Measurements from ENCODE around the gene HTRA2. TPM values are rescaled to one million over a fixed set of nuclear protein-coding genes. Genes with fewer than 3 reads are reported as not detected.
A peak's percentile ranks its signal among the peaks of the same experiment; 100 is the strongest.

The HTRA2 gene
- 24.3 TPM for polyA plus RNA-seq (2013, experiment 1 of 2)
- 25.7 TPM for polyA plus RNA-seq (2013, experiment 2 of 2)

GRCh38 chr2:74529357-74530238 is at the start of gene HTRA2, which contains the start of gene AUP1:
Gene HTRA2 (plus strand): TSS chr2:74529933. CDS start chr2:74530007, 74 bp downstream.
Gene AUP1 (minus strand): TSS chr2:74529706. CDS start chr2:74529629, 77 bp downstream.
- peak within 1 kb of the TSS; percentile 90 for H3K23ac ChIP-seq (ENCODE audit: low read depth, low read length, poor library complexity)
- no peak within 1 kb of the TSS for H2BK120ac ChIP-seq (ENCODE audit: low read depth, low read length)
- peak within 1 kb of the TSS; percentile 40 for H2BK15ac ChIP-seq (ENCODE audit: low read length)
- peak; percentile 97 for DNase-seq (ENCODE audit: low spot score)
- no CpG with 5 or more reads among the region's 87 CpGs for WGBS, 2 donors (ENCODE audit: extremely low coverage in 2 of 2, insufficient read length in 2 of 2, insufficient replicate concordance in 1 of 2)
- H2AK5ac ChIP-seq (ENCODE audit: low read depth, low read length): peak within 1 kb of the TSS; percentile 59
- H3K79me1 ChIP-seq (ENCODE audit: low read depth, low read length): peaks cover 5% of the 10 kb centered on the region
- H3K4me1 ChIP-seq (ENCODE audit: control insufficient read depth in 2 of 2, insufficient read depth in 1 of 2, low read depth in 1 of 2, low read length in 2 of 2): peaks cover 11 to 17% of the 10 kb centered on the region in 2 donors
- H2BK12ac ChIP-seq (ENCODE audit: low read length): peak within 1 kb of the TSS; percentile 11
- peaks cover 0 to 2% of the 10 kb centered on the region in 2 donors for H3K9me3 ChIP-seq (replicated peaks in 1 of 2; ENCODE audit: control insufficient read depth in 2 of 2, insufficient read depth in 1 of 2, low read depth in 1 of 2, low read length in 2 of 2)
- peak within 1 kb of the TSS; percentile 72 to 95 for H3K4me3 ChIP-seq (ENCODE audit: low read length in 2 of 2)
- H2AFZ ChIP-seq (ENCODE audit: low read length): peak within 1 kb of the TSS; percentile 97
- H3K27ac ChIP-seq (replicated peaks; ENCODE audit: low read length): no peak within 1 kb of the TSS
- H3K36me3 ChIP-seq (replicated peaks in 1 of 2; ENCODE audit: control insufficient read depth in 2 of 2, insufficient read depth in 2 of 2, low read length in 2 of 2): peaks cover 40 to 69% of the 10 kb centered on the region in 2 donors
- H2BK5ac ChIP-seq (ENCODE audit: low read length): peak within 1 kb of the TSS; percentile 89
- no peak within 1 kb of the TSS for H4K91ac ChIP-seq (ENCODE audit: low read depth, low read length, poor library complexity)
- no peak within 1 kb of the TSS for H3K4ac ChIP-seq (ENCODE audit: low read length)
- peak within 1 kb of the TSS; percentile 95 for H3K9ac ChIP-seq (ENCODE audit: low read depth, low read length, poor library complexity)
- no peaks in the 10 kb centered on the region for H3K27me3 ChIP-seq (ENCODE audit: control insufficient read depth in 3 of 3, insufficient read depth in 3 of 3, low read depth in 1 of 3, low read length in 3 of 3)
- no peak within 1 kb of the TSS for H4K8ac ChIP-seq (ENCODE audit: low read depth, low read length)
- peak within 1 kb of the TSS; percentile 73 for H3K14ac ChIP-seq (ENCODE audit: low read length)
- peak within 1 kb of the TSS; percentile 95 for H3K18ac ChIP-seq (ENCODE audit: low read length)
- peak within 1 kb of the TSS; percentile 81 for H3K4me2 ChIP-seq (ENCODE audit: insufficient read depth, low read length, poor library complexity, severe bottlenecking)

- no peak overlapping the region for H3K27ac ChIP-seq (replicated peaks; ENCODE audit: low read length)
- no peak overlapping the region for H2BK15ac ChIP-seq (ENCODE audit: low read length)
- no peak overlapping the region for H2BK12ac ChIP-seq (ENCODE audit: low read length)
- peaks cover 9 to 14% of the 10 kb centered on the region in 2 donors for H3K4me1 ChIP-seq (ENCODE audit: control insufficient read depth in 2 of 2, insufficient read depth in 1 of 2, low read depth in 1 of 2, low read length in 2 of 2)
- no peaks in the 10 kb centered on the region for H3K27me3 ChIP-seq (ENCODE audit: control insufficient read depth in 3 of 3, insufficient read depth in 3 of 3, low read depth in 1 of 3, low read length in 3 of 3)
- no peak overlapping the region for H2BK120ac ChIP-seq (ENCODE audit: low read depth, low read length)
- peaks cover 12% of the 10 kb centered on the region for H3K79me1 ChIP-seq (ENCODE audit: low read depth, low read length)
- no CpG with 5 or more reads among the region's 3 CpGs for WGBS, 2 donors (ENCODE audit: extremely low coverage in 2 of 2, insufficient read length in 2 of 2, insufficient replicate concordance in 1 of 2)
- no peak overlapping the region for H3K14ac ChIP-seq (ENCODE audit: low read length)
- H3K9ac ChIP-seq (ENCODE audit: low read depth, low read length, poor library complexity): peak overlapping the region; percentile 99
- H3K18ac ChIP-seq (ENCODE audit: low read length): no peak overlapping the region
- H3K4me2 ChIP-seq (ENCODE audit: insufficient read depth, low read length, poor library complexity, severe bottlenecking): peak overlapping the region; percentile 98
- no peaks in the 10 kb centered on the region for H3K9me3 ChIP-seq (replicated peaks in 1 of 2; ENCODE audit: control insufficient read depth in 2 of 2, insufficient read depth in 1 of 2, low read depth in 1 of 2, low read length in 2 of 2)
- no peak overlapping the region for H4K8ac ChIP-seq (ENCODE audit: low read depth, low read length)
- no peak for DNase-seq (ENCODE audit: low spot score)
- H3K36me3 ChIP-seq (replicated peaks in 1 of 2; ENCODE audit: control insufficient read depth in 2 of 2, insufficient read depth in 2 of 2, low read length in 2 of 2): peaks cover 14 to 42% of the 10 kb centered on the region in 2 donors
- H2AK5ac ChIP-seq (ENCODE audit: low read depth, low read length): peak overlapping the region; percentile 91
- peak overlapping the region; percentile 81 to 85 for H3K4me3 ChIP-seq (ENCODE audit: low read length in 2 of 2)
- H4K91ac ChIP-seq (ENCODE audit: low read depth, low read length, poor library complexity): no peak overlapping the region
- no peak overlapping the region for H2BK5ac ChIP-seq (ENCODE audit: low read length)
- H2AFZ ChIP-seq (ENCODE audit: low read length): no peak overlapping the region
- H3K4ac ChIP-seq (ENCODE audit: low read length): no peak overlapping the region
- H3K23ac ChIP-seq (ENCODE audit: low read depth, low read length, poor library complexity): peak overlapping the region; percentile 98
Observed at GRCh38 chr2:74481431-74481830, 48.3 kb upstream of the HTRA2 start.

- no peak for DNase-seq (ENCODE audit: low spot score)
- peak overlapping the region; percentile 93 for H2AFZ ChIP-seq (ENCODE audit: low read length)
- peak overlapping the region; percentile 99 for H3K18ac ChIP-seq (ENCODE audit: low read length)
- peak overlapping the region; percentile 98 for H3K23ac ChIP-seq (ENCODE audit: low read depth, low read length, poor library complexity)
- H4K91ac ChIP-seq (ENCODE audit: low read depth, low read length, poor library complexity): no peak overlapping the region
- H3K14ac ChIP-seq (ENCODE audit: low read length): peak overlapping the region; percentile 100
- H3K27me3 ChIP-seq (ENCODE audit: control insufficient read depth in 3 of 3, insufficient read depth in 3 of 3, low read depth in 1 of 3, low read length in 3 of 3): no peaks in the 10 kb centered on the region
- H3K27ac ChIP-seq (replicated peaks; ENCODE audit: low read length): peak overlapping the region; percentile 75
- peaks cover 12 to 39% of the 10 kb centered on the region in 2 donors for H3K36me3 ChIP-seq (replicated peaks in 1 of 2; ENCODE audit: control insufficient read depth in 2 of 2, insufficient read depth in 2 of 2, low read length in 2 of 2)
- peak overlapping the region; percentile 3 for H3K4ac ChIP-seq (ENCODE audit: low read length)
- H2AK5ac ChIP-seq (ENCODE audit: low read depth, low read length): peak overlapping the region; percentile 91
- no peaks in the 10 kb centered on the region for H3K9me3 ChIP-seq (replicated peaks in 1 of 2; ENCODE audit: control insufficient read depth in 2 of 2, insufficient read depth in 1 of 2, low read depth in 1 of 2, low read length in 2 of 2)
- H3K4me3 ChIP-seq (ENCODE audit: low read length in 2 of 2): peak overlapping the region; percentile 81 to 85
- H2BK12ac ChIP-seq (ENCODE audit: low read length): no peak overlapping the region
- WGBS, 2 donors (ENCODE audit: extremely low coverage in 2 of 2, insufficient read length in 2 of 2, insufficient replicate concordance in 1 of 2): no CpG with 5 or more reads among the region's 80 CpGs
- peak overlapping the region; percentile 67 for H2BK120ac ChIP-seq (ENCODE audit: low read depth, low read length)
- peaks cover 9 to 14% of the 10 kb centered on the region in 2 donors for H3K4me1 ChIP-seq (ENCODE audit: control insufficient read depth in 2 of 2, insufficient read depth in 1 of 2, low read depth in 1 of 2, low read length in 2 of 2)
- H3K4me2 ChIP-seq (ENCODE audit: insufficient read depth, low read length, poor library complexity, severe bottlenecking): peak overlapping the region; percentile 98
- H2BK15ac ChIP-seq (ENCODE audit: low read length): peak overlapping the region; percentile 99
- H4K8ac ChIP-seq (ENCODE audit: low read depth, low read length): peak overlapping the region; percentile 78
- peak overlapping the region; percentile 99 for H3K9ac ChIP-seq (ENCODE audit: low read depth, low read length, poor library complexity)
- peak overlapping the region; percentile 88 for H2BK5ac ChIP-seq (ENCODE audit: low read length)
- peaks cover 12% of the 10 kb centered on the region for H3K79me1 ChIP-seq (ENCODE audit: low read depth, low read length)
Observed at GRCh38 chr2:74481961-74482800, 47.6 kb upstream of the HTRA2 start.

Measured in neuronal stem cell (in vitro differentiated cells).